Measurements from ENCODE around the gene ZYG11B. TPM values are rescaled to one million over a fixed set of nuclear protein-coding genes. Genes with fewer than 3 reads are reported as not detected.
"Not testable (repeated sequence)": the region's sequence is repeated elsewhere in the genome, so short reads cannot be mapped to it uniquely, and the experiment has no call there.

Gene ZYG11B
- polyA plus RNA-seq, 1 experiment, result 26.1 TPM

DNA sequence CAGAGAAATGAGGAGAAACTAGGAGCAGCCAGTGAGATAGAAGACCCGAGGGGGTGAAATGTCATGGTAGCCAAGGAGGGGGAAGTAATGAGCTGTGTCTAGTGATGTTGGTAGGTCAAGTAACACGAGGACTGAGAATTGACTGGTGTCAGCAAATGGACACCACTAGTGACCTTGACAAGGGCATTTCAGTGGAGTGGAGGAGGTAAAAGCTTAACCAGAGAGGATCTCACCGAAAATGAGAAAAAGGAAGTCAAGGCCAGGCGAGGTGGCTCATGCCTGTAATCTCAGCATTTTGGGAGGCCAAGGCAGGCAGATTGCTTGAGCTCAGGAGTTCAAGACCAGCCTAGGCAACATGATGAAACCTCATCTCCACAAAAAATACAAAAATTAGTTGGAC lies 3.0 kb upstream of the ZYG11B start:
- TF ChIP-seq, protein P1, sequence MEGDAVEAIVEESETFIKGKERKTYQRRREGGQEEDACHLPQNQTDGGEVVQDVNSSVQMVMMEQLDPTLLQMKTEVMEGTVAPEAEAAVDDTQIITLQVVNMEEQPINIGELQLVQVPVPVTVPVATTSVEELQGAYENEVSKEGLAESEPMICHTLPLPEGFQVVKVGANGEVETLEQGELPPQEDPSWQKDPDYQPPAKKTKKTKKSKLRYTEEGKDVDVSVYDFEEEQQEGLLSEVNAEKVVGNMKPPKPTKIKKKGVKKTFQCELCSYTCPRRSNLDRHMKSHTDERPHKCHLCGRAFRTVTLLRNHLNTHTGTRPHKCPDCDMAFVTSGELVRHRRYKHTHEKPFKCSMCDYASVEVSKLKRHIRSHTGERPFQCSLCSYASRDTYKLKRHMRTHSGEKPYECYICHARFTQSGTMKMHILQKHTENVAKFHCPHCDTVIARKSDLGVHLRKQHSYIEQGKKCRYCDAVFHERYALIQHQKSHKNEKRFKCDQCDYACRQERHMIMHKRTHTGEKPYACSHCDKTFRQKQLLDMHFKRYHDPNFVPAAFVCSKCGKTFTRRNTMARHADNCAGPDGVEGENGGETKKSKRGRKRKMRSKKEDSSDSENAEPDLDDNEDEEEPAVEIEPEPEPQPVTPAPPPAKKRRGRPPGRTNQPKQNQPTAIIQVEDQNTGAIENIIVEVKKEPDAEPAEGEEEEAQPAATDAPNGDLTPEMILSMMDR (IDR thresholded peaks at IDR 0.05; ENCODE audit: low read depth, low read length), result no peak
- POLR2A ChIA-PET, result no interaction called here
- CTCF ChIA-PET, result no interaction called here

GRCh38 chr1:52725903-52726264 lies 369 bp upstream of the ZYG11B start:
- peak overlapping the region; percentile 35; the same call in 1 of the 2 replicates for H3K4me3 ChIP-seq (ENCODE audit: low read depth, low read length)
- no peaks in the 10 kb centered on the region for H3K27me3 ChIP-seq (ENCODE audit: control insufficient read depth, insufficient read depth, low read length)
- CTCF ChIA-PET, result interaction anchor here (0.7 to 0.9 kb wide), 2 partner anchors 22 to 526 kb away, joined by 3 to 8 read pairs; no protein-coding TSS in a partner anchor
- no peak for DNase-seq (ENCODE audit: low read depth, low spot score)
- TF ChIP-seq, protein P1 (IDR thresholded peaks at IDR 0.05; ENCODE audit: low read depth, low read length), result no peak
- H3K27ac ChIP-seq (ENCODE audit: low read depth, low read length), result no peak overlapping the region
- POLR2A ChIA-PET, result interaction anchor here (0.6 to 1.9 kb wide), 4 partner anchors 23 to 671 kb away, joined by 3 to 5 read pairs (median 4); partner anchors contain the start of genes ORC1 and PRPF38A
- no peaks in the 10 kb centered on the region for H3K9me3 ChIP-seq (ENCODE audit: control insufficient read depth, insufficient read depth, low read length)

More for the DNA sequence above, 3.0 kb upstream of the ZYG11B start:
- H3K27ac ChIP-seq (ENCODE audit: low read depth, low read length), result no peak overlapping the region
- no peak overlapping the region for H3K4me3 ChIP-seq (ENCODE audit: low read depth, low read length)
- no peaks in the 10 kb centered on the region for H3K27me3 ChIP-seq (ENCODE audit: control insufficient read depth, insufficient read depth, low read length)
- H3K9me3 ChIP-seq (ENCODE audit: control insufficient read depth, insufficient read depth, low read length), result no peaks in the 10 kb centered on the region
- no peak for DNase-seq (ENCODE audit: low read depth, low spot score)

DNA sequence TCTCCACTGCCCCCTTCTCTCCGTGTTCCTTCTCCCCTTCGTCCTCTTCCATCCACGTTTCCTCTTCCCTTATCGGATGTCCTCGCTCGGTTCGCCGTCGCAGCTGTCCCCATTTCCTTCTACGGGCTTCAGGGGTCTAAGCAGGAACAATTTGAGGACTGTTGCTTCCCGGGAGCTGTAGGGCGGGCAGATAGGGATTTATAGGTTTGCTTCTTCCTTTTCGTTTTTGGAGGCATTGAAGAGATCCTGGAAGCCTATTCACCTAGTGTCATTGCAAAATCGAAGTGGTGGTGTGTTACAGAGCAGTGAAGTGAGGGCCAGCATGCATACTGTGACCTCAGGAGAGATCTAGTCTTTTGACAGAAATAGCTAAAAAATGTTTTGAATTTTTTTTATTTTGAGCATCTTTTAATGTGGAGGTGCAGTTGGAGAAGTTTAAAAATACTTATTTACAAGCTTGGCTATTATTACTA lies 897 bp downstream of the ZYG11B start:
- CTCF ChIA-PET, result interaction anchor here (1.3 kb wide), 1 partner anchor 21 kb away, joined by 4 read pairs; no protein-coding TSS in a partner anchor

DNA sequence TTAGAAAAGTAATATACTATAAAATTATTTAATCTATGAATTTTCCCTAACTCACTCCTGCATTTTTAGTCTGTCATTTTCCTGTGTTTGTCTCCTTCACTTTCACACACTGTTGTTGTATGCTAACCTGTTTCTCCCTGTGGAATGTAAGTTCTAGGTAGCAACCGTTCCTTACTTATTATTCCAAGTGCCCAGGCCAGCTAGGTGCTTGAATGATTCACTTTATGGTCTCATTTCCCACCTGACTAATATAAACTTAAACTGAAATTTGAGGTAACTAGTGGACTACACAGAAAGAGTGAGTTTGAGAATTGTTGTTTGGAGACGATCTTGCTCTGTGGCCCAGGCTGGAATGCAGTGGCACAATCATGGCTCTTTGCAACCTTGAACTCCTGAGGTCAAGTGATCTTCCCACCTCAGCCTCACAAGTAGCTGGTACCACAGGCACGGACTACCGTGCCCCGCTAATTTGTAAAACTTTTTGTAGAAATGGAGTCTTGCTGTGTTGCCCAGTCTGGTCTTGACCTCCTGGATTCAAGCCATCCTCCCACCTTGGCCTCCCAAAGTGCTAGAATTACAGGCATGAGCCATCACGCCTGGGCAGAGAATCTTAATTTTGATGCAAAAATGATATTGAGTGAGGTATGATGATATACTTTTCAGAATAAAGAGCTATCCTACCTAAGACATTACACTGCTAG lies 1.9 kb downstream of the ZYG11B start:
- no peak for DNase-seq (ENCODE audit: low read depth, low spot score)
- Histone ChIP-seq H3K27ac (ENCODE audit: low read depth, low read length) (no peak overlapping the region), H3K4me3 (ENCODE audit: low read depth, low read length) (peak overlapping the region; percentile 27), H3K27me3 (ENCODE audit: control insufficient read depth, insufficient read depth, low read length) (no peaks in the 10 kb centered on the region), H3K9me3 (ENCODE audit: control insufficient read depth, insufficient read depth, low read length) (no peaks in the 10 kb centered on the region)
- POLR2A ChIA-PET, result no interaction called here
- CTCF ChIA-PET, result interaction anchor here (0.6 to 1.3 kb wide), 3 partner anchors 10 to 48 kb away, joined by 4 to 5 read pairs (median 4); no protein-coding TSS in a partner anchor
- TF ChIP-seq, protein P1 (IDR thresholded peaks at IDR 0.05; ENCODE audit: low read depth, low read length), result no peak

More for the DNA sequence above, 897 bp downstream of the ZYG11B start:
- TF ChIP-seq, protein P1 (IDR thresholded peaks at IDR 0.05; ENCODE audit: low read depth, low read length), result no peak
- POLR2A ChIA-PET, result interaction anchor here (1.9 kb wide), 1 partner anchor 24 kb away, joined by 5 read pairs; no protein-coding TSS in a partner anchor
- Histone ChIP-seq H3K27ac (ENCODE audit: low read depth, low read length) (peak overlapping the region; percentile 11), H3K27me3 (ENCODE audit: control insufficient read depth, insufficient read depth, low read length) (no peaks in the 10 kb centered on the region), H3K9me3 (ENCODE audit: control insufficient read depth, insufficient read depth, low read length) (no peaks in the 10 kb centered on the region), H3K4me3 (ENCODE audit: low read depth, low read length) (peak overlapping the region; percentile 86)
- DNase-seq (ENCODE audit: low read depth, low spot score), result no peak

GRCh38 chr1:52733368-52733767 lies 7.1 kb downstream of the ZYG11B start:
- TF ChIP-seq, protein P1 (IDR thresholded peaks at IDR 0.05; ENCODE audit: low read depth, low read length), result no peak
- ChIA-PET CTCF (no interaction called here), POLR2A (no interaction called here)
- no peaks in the 10 kb centered on the region for H3K27me3 ChIP-seq (ENCODE audit: control insufficient read depth, insufficient read depth, low read length)
- H3K4me3 ChIP-seq (ENCODE audit: low read depth, low read length), result no peak overlapping the region
- H3K27ac ChIP-seq (ENCODE audit: low read depth, low read length), result no peak overlapping the region
- DNase-seq (ENCODE audit: low read depth, low spot score), result no peak
- H3K9me3 ChIP-seq (ENCODE audit: control insufficient read depth, insufficient read depth, low read length), result no peaks in the 10 kb centered on the region

DNA sequence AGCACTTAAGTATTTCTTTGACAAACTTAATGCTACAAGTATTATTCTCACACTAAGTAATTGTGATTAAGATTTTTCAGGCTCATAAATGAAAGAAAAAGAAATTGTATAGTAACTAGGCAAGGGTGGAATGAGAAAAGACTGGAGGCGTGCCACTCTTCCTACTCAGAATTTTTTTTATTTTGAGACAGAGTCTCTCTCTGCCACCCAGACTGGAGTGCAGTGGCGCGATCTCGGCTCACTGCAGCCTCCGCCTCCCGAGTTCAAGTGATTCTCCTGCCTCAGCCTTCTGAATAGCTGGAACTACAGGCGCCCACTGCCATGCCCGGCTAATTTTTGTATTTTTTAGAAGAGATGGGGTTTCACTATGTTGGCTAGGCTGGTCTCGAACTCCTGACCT lies 9.1 kb downstream of the ZYG11B start:
- DNase-seq (ENCODE audit: low read depth, low spot score); H3K27ac ChIP-seq (ENCODE audit: low read depth, low read length); H3K4me3 ChIP-seq (ENCODE audit: low read depth, low read length); CTCF ChIA-PET; H3K9me3 ChIP-seq (ENCODE audit: control insufficient read depth, insufficient read depth, low read length); H3K27me3 ChIP-seq (ENCODE audit: control insufficient read depth, insufficient read depth, low read length); POLR2A ChIA-PET: not testable (repeated sequence)

All from AG04450 (cell line).